Astrocyte (in vitro differentiated cells and primary cell): Measurements from ENCODE around the gene CERS5. TPM values are rescaled to one million over a fixed set of nuclear protein-coding genes. Genes with fewer than 3 reads are reported as not detected.

Experiments
- total RNA-seq: library from RNA; stranded (reverse); gene quantifications from 2 replicates; pipeline ENCODE4 v1.2.1, GENCODE V29; 2021

The CERS5 gene
- total RNA-seq, 1 donor from 2014 or later = 115 TPM

Other genes starting within 250 kb of the CERS5 start
- gene AQP2, start 216.6 kb downstream of the CERS5 start, total RNA-seq = not detected in 2 replicates
- not detected in 2 replicates for gene AQP5, start 205.5 kb downstream of the CERS5 start, total RNA-seq
- not detected in 2 replicates for gene AQP6, start 194.4 kb downstream of the CERS5 start, total RNA-seq
- gene RACGAP1, start 141.9 kb downstream of the CERS5 start, total RNA-seq = 15.9 and 18.8 TPM in 2 replicates
- gene ASIC1, start 109.8 kb downstream of the CERS5 start, total RNA-seq = 8.1 and 8.2 TPM in 2 replicates
- 59.9 and 64.4 TPM in 2 replicates for gene SMARCD1, start 82.0 kb downstream of the CERS5 start, total RNA-seq
- gene GPD1, start 63.4 kb downstream of the CERS5 start, total RNA-seq = 0.29 and 0.59 TPM in 2 replicates
- gene COX14, start 55.1 kb downstream of the CERS5 start, total RNA-seq = 49.7 and 59.9 TPM in 2 replicates
- 169 and 173 TPM in 2 replicates for gene LIMA1, start 116.2 kb upstream of the CERS5 start, total RNA-seq
- gene FAM186A, start 229.2 kb upstream of the CERS5 start, total RNA-seq = not detected in 2 replicates
- gene LARP4, start 233.5 kb upstream of the CERS5 start, total RNA-seq = 60.4 and 63.8 TPM in 2 replicates